ENCODE data around the gene MDM2.
"Not testable (repeated sequence)": the region's sequence is repeated elsewhere in the genome, so short reads cannot be mapped to it uniquely, and the experiment has no call there.

MDM2 gene

DNA sequence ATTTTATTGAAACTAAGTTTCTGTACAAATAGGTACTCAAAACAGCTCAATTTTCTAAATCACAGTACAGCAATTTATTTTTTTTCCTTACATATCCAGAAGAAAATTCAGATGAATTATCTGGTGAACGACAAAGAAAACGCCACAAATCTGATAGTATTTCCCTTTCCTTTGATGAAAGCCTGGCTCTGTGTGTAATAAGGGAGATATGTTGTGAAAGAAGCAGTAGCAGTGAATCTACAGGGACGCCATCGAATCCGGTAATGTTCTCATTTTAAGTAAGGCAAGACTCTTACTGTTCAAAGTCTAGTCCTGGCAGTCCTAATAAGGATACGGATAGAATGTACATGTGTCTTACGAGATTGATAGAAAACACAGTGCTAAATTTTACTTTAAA lies 20.7 kb downstream of the MDM2 start:
- no peak for DNase-seq

DNA sequence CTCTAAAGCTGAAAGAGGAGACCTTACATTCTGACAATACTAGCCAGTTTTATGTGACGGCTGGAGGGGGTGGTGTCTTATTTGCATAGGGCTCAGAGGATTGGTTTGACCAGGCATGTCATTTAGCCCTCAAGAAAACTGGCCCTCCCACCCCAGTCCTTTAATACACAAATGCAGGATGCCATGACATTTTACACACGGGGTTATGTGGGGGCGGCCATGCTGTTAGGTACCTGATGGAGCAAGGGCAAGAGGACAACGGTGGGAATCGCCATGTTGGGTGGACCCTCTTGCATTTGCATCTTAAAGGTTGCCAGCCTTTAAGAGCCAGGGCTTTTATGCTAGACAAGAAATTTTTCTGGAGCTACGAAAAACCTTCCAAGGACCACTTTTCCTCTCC lies 23.3 kb downstream of the MDM2 start:
- DNase-seq: no peak

DNA sequence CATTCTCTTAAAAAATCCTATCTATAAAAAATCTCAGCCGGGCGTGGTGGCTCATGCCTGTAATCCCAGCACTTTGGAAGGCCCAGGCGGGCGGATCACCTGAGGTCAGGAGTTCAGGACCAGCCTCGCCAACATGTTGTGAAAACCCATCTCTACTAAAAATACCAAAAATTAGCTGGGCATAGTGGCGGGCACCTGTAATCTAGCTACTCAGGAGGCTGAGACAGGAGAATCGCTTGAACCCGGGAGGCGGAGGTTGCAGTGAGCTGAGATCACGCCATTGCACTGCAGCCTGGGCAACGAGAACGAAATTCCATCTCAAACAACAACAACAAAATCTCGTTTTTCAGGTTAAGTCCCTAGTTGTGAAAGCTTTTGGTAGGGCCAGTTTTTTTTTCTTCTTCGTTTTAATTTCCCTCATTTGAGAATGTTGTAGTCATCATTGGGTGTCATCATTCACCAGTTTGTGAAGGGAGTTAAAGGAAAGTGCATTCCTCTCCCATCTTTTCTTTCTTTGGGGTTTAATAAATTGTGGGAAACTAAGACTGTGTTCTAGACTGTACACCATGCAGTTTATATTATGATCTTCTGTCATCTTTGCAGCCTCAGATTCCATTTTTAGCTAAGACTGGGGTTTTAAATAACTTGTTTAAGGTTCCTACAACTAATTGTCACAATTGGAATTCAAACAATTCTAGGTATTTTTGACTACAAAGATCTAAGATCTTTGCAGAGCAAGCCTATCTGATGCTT lies 23.9 kb downstream of the MDM2 start:
- no peak for DNase-seq

DNA sequence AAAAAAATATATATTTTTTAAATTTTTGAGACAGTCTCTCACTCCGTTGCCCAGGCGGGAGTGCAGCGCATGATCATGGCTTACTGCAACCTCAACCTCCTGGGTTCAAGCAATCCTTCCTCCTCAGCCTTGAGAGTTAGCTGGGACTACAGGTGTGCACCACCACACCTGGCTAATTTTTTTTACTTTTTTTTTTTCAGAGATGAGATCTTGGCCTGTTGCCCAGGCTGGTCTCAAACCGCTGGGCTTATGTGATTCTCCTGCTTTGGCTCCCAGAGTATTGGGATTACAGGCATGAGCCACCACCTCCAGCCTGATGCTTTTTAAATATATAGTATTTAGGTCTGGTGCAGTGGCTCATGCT lies 24.5 kb downstream of the MDM2 start:
- DNase-seq: no peak

DNA sequence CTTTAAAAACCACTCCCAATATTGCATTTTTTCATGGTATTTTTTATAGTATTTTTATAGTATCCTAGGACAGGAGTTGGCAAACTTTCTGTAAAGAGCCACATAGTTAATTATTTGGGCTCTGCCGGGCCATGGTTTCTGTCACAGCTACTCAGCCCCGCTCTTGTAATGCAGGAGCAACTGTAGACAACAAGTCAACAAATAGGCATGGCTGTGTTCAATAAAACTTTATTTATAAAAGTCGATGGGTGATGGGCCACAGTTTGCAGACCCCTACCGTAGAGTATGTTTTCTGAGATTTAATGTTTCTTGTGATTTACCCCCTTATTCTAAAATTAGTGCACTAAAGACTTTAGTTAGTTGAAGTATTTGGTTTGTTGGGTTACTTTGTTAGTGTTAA lies 25.5 kb downstream of the MDM2 start:
- DNase-seq: no peak

DNA sequence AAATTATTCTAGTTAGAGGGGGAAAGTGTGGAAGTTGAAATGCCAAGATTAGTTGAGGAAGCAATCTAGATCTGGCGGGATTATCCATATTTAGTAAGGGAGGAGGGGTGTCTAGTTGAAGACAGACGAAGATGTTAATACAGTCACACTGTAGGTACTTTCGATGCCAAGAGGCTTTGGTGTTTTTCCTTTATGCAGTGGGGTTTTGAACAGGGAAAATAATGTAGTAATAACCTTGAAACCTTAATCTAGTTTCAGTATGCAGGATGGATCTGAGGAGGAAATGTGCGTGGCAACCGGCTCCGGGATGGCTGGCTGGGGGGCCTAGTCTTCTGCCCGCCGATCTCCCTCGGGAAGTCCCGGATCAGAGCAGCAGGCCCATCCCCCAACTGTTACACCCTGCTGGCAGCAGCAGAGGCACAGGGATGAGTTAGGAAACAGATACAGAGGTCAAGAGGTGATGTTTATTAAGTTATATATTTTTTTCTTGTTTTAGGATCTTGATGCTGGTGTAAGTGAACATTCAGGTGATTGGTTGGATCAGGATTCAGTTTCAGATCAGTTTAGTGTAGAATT lies 27.4 kb downstream of the MDM2 start:
- no peak for DNase-seq

DNA sequence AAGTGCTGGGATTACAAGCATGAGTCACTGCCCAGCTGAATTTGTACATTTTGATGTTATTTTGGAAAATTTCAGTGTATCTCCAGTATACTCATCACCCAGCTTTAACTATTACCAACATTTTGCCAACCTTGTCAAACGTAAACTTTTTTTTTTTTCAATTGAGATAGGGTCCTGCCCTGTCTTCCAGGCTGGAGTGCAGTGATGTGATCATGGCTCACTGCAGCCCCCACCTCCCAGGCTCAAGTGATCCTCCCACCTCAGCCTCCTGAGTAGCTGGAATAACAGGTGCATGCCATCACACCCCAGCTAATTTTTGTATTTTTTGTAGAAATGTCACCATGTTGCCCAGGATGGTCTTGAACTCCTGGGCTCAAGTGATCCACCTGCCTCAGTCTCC lies 29.2 kb downstream of the MDM2 start:
- no peak for DNase-seq

DNA sequence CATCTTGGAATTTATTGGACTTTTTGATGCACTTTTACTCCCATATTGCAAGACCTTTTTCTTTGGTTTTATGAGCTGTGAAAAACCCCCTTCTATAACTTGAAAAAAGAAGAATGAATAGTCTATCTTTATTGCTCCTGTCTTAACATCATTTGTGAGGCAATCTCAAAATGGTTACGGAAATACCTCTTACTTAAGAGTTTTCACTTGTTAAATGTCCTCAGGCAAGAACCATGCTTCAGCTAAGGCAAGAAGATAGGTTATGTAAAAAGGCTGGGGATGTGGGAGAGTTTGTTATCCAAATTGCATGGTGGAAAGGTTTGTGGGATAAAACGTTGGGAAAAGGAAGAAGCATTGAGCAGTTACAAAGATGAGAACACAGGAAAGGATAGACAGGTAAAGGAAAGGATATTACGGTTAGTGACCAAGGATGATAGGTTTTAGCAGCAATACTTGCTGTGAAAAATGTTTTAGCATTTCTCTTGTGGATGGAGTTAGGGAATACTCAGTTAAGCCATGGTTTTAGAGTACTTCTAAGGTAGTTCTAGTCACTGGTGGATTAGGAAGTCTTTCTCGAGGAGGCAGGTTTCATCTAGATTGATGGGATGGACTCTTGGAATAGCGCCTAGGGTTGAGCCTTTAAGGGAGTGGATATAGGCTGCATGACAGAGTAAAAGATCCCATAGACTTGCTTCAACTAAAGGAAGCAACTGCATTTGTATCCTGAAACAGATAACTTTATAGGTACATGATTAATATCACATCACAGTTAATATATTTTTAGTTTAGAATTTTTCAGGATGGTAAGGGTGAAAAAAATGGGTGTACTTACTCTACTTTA lies 30.3 kb downstream of the MDM2 start:
- no peak for DNase-seq

DNA sequence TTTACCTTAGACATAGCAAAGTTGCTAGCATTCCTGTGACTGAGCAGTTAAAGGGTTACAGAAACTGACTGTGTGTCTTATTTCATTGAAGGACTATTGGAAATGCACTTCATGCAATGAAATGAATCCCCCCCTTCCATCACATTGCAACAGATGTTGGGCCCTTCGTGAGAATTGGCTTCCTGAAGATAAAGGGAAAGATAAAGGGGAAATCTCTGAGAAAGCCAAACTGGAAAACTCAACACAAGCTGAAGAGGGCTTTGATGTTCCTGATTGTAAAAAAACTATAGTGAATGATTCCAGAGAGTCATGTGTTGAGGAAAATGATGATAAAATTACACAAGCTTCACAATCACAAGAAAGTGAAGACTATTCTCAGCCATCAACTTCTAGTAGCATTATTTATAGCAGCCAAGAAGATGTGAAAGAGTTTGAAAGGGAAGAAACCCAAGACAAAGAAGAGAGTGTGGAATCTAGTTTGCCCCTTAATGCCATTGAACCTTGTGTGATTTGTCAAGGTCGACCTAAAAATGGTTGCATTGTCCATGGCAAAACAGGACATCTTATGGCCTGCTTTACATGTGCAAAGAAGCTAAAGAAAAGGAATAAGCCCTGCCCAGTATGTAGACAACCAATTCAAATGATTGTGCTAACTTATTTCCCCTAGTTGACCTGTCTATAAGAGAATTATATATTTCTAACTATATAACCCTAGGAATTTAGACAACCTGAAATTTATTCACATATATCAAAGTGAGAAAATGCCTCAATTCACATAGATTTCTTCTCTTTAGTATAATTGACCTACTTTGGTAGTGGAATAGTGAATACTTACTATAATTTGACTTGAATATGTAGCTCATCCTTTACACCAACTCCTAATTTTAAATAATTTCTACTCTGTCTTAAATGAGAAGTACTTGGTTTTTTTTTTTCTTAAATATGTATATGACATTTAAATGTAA lies 31.5 kb downstream of the MDM2 start:
- DNase-seq: no peak

DNA sequence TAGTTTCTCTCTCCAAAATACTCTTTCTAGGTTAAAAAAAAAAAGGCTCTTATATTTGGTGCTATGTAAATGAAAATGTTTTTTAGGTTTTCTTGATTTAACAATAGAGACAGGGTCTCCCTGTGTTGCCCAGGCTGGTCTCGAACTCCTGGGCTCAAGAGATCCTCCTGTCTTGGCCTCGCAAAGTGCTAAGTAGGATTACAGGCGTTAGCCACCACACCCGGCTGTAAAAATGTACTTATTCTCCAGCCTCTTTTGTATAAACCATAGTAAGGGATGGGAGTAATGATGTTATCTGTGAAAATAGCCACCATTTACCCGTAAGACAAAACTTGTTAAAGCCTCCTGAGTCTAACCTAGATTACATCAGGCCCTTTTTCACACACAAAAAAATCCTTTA lies 33.2 kb downstream of the MDM2 start:
- not testable (repeated sequence) for DNase-seq

DNA sequence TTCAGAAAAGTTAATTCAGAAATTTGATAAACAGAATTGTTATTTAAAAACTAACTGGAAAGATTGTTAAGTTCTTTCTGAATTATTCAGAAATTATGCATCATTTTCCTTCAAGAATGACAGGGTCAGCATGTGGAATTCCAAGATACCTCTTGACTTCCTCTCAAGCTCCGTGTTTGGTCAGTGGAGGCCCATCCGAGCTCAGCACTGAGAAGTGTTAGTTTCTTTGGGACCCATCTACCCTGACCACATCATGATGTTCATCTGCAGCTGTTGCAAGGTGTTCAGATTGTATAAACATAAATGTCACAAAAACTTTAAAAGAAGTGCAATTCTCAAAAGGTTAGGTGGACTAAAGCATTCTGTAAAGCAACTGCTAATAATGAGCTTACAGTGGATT lies 33.7 kb downstream of the MDM2 start:
- DNase-seq: no peak

DNA sequence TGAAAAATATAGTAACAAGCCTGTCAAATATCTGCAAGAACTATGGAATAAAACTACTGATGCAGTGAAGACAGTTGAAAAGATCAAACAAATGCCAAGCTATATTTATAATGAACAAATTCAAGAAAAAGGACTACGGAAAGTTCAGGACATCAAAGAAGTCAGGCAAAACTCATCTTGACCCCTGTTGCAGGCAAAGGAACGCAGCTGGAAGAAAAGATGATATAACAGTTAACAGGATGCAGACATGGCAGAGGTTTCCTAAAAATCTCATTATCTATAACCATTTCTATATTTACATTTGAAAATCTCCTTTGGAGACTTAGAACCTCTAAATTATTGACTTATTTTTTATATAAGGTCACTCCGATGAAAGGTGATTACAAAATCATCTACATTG lies 34.1 kb downstream of the MDM2 start:
- DNase-seq: no peak

DNA sequence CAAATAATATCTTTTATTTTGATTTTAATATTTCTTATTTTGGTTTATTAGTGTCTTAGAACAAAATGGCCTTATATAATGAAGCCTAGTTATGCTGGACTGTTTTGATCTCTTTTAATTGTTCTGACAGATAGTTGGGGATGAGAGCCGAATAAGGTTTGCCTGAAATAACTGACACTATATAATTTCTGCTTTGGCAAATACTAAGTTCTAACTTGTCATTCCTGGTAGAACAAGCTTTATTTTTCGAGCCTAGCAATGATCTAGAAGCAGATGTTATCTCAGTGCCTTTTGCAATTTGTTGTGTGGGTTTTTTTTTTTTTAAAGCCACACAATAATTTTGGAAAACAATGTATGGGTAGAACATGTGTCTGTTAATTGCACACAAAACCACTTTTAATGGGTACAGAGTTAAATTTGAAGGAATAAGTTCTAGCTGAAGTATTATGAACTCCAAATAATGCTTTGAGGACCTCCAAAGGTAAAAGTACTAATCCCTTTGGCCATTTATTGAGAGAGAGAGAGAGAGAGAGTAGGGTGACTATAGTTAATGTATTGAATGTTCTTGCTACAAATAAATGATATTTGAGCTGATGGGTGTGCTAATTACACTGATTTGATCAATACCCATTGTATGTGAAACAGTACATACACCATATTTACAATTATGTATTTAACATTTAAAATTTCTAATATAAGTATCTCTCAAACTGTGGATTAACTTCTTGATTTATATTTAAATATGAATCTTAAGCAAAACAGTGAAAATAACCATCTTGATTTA lies 35.0 kb downstream of the MDM2 start:
- no peak for DNase-seq

DNA sequence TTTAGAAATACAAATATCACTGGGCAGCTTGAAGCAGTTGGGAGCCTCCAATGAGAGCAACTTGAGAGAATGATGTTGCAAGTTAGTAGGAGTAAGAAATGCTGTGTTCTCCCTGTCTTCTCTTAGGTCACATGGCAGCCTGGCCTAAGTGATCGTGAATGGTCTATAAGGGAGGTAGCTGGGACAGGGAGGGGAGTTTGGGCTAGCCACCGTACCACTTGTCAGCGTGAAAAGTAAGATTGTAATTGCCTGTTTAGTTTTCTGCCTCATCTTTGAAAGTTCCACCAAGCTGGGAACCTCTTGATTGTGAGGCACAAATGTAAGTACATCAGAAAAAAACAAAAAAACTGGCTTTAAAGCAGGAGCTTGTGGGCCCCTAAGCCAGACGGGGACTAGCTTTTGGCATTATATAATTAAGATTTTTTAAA lies 36.4 kb downstream of the MDM2 start:
- no peak for DNase-seq

DNA sequence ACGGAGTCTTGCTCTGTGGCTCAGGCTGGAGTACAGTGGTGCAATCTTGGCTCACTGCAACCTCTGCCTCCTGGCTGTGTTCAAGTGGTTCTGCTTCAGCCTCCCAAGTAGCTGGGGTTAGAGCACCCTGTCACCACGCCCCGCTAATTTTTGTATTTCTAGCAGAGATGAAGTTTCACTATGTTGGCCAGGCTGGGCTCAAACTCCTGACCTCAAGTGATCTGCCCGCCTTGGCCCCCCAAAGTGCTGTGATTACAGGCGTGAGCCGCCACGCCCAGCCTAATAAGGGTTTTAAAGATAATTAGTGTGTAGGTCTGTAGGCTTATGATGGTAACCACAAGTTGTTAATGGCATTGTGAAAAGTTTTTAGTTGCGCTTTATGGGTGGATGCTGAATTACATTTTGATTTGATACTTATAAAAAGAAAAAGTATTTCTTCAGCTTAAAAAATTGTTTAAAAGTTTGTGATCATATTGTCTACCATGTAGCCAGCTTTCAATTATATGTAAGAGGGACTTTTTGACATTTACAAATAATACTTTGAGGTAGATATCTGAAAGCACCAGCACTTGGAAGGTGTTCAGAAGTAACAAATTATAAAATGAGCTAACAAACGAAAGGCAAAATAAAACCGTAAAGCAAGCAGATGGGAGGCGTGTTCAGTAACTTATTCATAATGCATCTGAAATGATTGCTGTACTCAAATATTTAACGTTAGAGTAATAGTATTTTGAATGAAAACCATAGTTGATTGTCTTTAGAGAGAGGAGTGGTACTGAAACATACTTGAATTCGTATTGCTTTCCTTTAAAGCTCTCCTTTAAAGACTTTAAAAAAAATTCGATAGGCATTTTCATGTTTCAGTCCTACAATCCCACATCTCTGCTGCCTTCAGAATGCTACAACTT lies 37.1 kb downstream of the MDM2 start:
- no peak for DNase-seq

DNA sequence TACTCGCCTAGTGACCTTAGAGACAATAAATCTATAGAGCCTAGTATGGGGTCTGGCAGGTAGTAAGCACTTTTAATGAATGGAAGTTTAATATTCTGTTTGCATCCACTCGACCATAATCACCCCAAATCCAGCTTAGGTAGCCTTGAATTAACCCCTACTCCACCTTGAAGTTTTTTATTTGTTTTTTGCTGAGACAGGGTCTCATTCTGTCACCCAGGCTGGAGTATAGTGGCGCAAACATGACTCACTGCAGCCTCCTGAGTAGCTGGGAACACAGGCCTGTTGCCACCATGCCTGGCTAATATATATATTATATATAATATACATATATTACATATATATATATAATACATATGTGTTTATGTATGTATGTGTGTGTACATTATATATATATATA lies 38.8 kb downstream of the MDM2 start:
- DNase-seq: no peak

DNA sequence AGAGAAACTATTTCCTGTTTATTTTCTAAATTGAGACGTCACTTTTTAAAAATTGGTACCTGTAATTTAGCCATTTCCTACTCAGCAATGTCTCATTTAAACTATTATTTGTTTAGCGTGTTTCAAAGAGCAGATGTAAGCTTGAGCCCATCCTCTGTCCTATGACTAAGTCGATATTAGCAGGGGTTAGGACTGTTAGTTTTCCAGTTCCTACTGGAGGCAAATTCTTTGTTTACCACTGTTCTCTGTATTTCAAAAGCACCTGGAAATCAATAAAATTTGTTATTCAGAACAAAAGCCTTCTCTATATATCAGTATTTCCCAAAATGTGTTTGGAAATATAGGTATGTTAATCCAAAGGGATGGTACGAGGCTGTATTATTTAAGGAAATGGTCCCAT lies 42.4 kb downstream of the MDM2 start:
- DNase-seq: no peak

DNA sequence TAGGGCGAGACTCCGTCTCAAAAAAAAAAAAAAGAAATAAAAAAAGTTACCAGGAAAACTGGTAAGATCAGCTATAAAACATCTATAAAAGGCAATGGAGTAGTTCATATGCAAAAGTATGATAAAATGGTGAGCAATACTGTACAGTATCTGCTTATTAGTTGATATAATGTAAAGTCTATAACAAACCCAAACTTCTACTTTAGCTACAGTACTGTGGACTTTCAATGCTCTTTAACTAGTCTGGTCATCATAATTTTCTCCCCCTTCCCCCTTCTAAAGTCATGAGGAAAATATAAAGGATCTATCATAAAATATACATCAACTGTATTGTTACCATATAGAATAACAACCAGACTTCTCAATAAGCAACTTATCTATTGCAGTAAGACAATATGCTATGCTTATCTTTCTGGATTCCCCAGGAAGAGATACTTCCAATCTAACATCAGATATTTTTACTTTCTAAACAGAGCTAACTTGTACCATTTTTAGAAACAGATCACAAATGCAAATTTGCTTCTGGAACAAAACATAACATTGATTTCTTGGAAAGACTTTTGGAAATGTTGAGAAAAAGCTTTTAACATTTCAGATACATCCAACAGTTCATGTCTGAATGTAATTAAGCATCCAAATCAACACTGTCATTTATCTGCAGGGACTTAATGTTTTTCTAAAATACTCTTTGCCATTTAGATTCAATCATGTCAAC lies 43.8 kb downstream of the MDM2 start:
- DNase-seq: no peak

DNA sequence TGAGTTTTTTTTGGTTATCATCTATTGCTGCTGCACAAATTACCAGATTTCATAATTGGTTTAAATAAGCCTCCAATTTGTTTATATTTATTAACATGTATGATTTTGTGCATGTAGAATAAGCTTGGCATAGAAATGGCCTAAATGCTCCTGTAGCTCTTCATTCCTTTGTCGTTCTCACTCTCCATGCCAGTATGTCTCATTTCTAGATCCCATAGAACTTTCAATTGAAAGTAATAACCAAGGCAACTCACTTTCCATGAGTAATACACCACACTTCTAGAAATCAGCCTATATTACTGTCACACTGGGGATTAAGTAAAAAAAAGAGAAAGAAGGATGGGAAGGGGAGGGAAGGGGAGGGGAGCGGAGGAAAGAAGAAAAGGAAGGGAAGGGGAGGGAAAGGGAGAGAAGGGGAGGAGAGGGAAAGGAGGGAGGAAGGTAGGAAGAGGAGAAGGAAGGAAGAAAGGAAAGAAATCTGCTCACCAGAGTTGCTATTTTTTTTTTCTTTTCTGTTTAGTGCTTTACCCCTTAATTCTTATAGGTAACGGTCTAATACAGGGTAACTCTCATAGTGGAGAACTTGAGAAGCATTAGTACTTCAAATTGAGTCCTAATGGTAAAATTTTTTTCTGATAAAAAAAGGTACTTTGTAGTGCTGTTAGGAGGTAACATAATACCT lies 45.6 kb downstream of the MDM2 start:
- DNase-seq: no peak

DNA sequence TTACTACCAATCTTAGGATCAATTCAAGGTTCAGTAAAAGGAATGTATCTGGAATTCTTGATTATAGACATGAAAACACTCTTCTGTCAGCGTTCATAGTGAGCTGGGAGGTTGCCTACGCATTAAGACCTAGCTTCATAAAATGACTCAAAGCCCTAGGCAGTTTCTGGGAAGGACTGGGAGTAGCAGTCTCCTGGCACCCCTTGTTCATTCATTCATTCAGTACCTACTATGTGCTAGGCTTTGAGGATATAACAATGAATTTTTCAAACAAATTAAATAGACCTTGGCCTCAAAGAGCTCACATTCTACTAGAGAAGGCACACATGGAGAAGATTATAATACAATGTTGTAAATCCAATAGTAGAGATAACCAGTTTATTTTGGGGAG lies 46.1 kb downstream of the MDM2 start:
- no peak for DNase-seq

Measured in CD4-positive, alpha-beta T cell treated with Interleukin-4 for 1 hour (primary cell).